ENCODE results near the gene MYO9B.
A peak's percentile ranks its signal among the peaks of the same experiment; 100 is the strongest.

Gene MYO9B

GRCh38 chr19:17078920-17079709 is 3.5 kb downstream of the MYO9B start:
- no peak for TF ChIP-seq CTCF (IDR thresholded peaks at IDR 0.05)
- peak overlapping the region in 1 of 2 experiments; percentile 91 for H3K4me3 ChIP-seq (ENCODE audit: low read depth in 1 of 2, low read length in 1 of 2)
- peaks cover 32% of the 10 kb centered on the region for H3K36me3 ChIP-seq
- H3K9me3 ChIP-seq, result no peaks in the 10 kb centered on the region
- H3K27ac ChIP-seq, result peak overlapping the region; percentile 93
- H3K27me3 ChIP-seq, result no peaks in the 10 kb centered on the region
- peaks cover 48 to 52% of the 10 kb centered on the region in 2 experiments for H3K4me1 ChIP-seq (ENCODE audit: control insufficient read depth in 1 of 2, insufficient read depth in 1 of 2, low read depth in 1 of 2, low read length in 1 of 2)

- Histone ChIP-seq H3K27me3 (no peaks in the 10 kb centered on the region), H3K4me3 (ENCODE audit: low read depth in 1 of 2, low read length in 1 of 2) (no peak overlapping the region), H3K4me1 (ENCODE audit: control insufficient read depth in 1 of 2, insufficient read depth in 1 of 2, low read depth in 1 of 2, low read length in 1 of 2) (peaks cover 41 to 45% of the 10 kb centered on the region in 2 experiments), H3K9me3 (no peaks in the 10 kb centered on the region), H3K27ac (peak overlapping the region; percentile 93), H3K36me3 (peaks cover 32% of the 10 kb centered on the region)
- no peak for TF ChIP-seq CTCF (IDR thresholded peaks at IDR 0.05)
Observed at GRCh38 chr19:17079710-17080439, 4.3 kb downstream of the MYO9B start.

GRCh38 chr19:17080440-17080801 is 4.8 kb downstream of the MYO9B start:
- Histone ChIP-seq H3K27me3 (no peaks in the 10 kb centered on the region), H3K27ac (peak overlapping the region; percentile 93), H3K4me1 (ENCODE audit: control insufficient read depth in 1 of 2, insufficient read depth in 1 of 2, low read depth in 1 of 2, low read length in 1 of 2) (peaks cover 39 to 43% of the 10 kb centered on the region in 2 experiments), H3K36me3 (peaks cover 32% of the 10 kb centered on the region), H3K4me3 (ENCODE audit: low read depth in 1 of 2, low read length in 1 of 2) (no peak overlapping the region), H3K9me3 (no peaks in the 10 kb centered on the region)
- TF ChIP-seq CTCF (IDR thresholded peaks at IDR 0.05), result no peak

GRCh38 chr19:17081672-17082630 is 6.4 kb downstream of the MYO9B start:
- H3K27me3 ChIP-seq, result no peaks in the 10 kb centered on the region
- H3K4me3 ChIP-seq (ENCODE audit: low read depth in 1 of 2, low read length in 1 of 2), result no peak overlapping the region
- peak overlapping the region; percentile 47 for H3K27ac ChIP-seq
- H3K4me1 ChIP-seq (ENCODE audit: control insufficient read depth in 1 of 2, insufficient read depth in 1 of 2, low read depth in 1 of 2, low read length in 1 of 2), result peaks cover 33 to 41% of the 10 kb centered on the region in 2 experiments
- no peaks in the 10 kb centered on the region for H3K9me3 ChIP-seq
- no peak for TF ChIP-seq CTCF (IDR thresholded peaks at IDR 0.05)
- peaks cover 44% of the 10 kb centered on the region for H3K36me3 ChIP-seq

- Histone ChIP-seq H3K4me1 (ENCODE audit: control insufficient read depth in 1 of 2, insufficient read depth in 1 of 2, low read depth in 1 of 2, low read length in 1 of 2) (peaks cover 34 to 38% of the 10 kb centered on the region in 2 experiments), H3K27me3 (no peaks in the 10 kb centered on the region), H3K36me3 (peaks cover 37% of the 10 kb centered on the region), H3K27ac (peak overlapping the region; percentile 35), H3K4me3 (ENCODE audit: low read depth in 1 of 2, low read length in 1 of 2) (no peak overlapping the region), H3K9me3 (no peaks in the 10 kb centered on the region)
- TF ChIP-seq CTCF (IDR thresholded peaks at IDR 0.05), result no peak
Observed at GRCh38 chr19:17086120-17086519, 10.5 kb downstream of the MYO9B start.

Data from neutrophil (primary cell).